Caco-2 (cell line): ENCODE measurements around the gene PIAS3. TPM values are rescaled to one million over a fixed set of nuclear protein-coding genes. Genes with fewer than 3 reads are reported as not detected.
A peak's percentile ranks its signal among the peaks of the same experiment; 100 is the strongest.
"Not testable (repeated sequence)": the region's sequence is repeated elsewhere in the genome, so short reads cannot be mapped to it uniquely, and the experiment has no call there.

Experiments used
- BruUV-seq: library from RNA; stranded (reverse); fragments of 400-500 nt; replicated peaks from 2 replicates; lab custom pipeline; 2021; lab: Mats Ljungman, UMichigan
- CTCF ChIA-PET: fragments of 300-600 bp; sonication (Branson Sonifier 250); formaldehyde crosslinking; loops from one replicate; lab custom pipeline; 2022; ENCODE audit warnings: antibody characterized with exemption; lab: Charles Lee
- POLR2A ChIA-PET: fragments of 300-600 bp; sonication (Branson Sonifier 250); formaldehyde crosslinking; loops from one replicate; lab custom pipeline; 2022; ENCODE audit warnings: antibody characterized with exemption; lab: Charles Lee
- DNase-seq, 2 experiments: peaks; one replicate each; pipeline versions ENCODE4 v3.0.0 to v3.0.0-alpha.2; 2020 to 2022
- H3K27me3 ChIP-seq: replicated peaks from 2 replicates; pipeline ENCODE4 v1.6.0; 2011; ENCODE audit warnings: low read length; ENCODE audit not compliant: control insufficient read depth, insufficient read depth
- H3K36me3 ChIP-seq: 2 replicates; pipeline ENCODE4 v1.5.1; 2011; ENCODE audit warnings: low read length; ENCODE audit not compliant: control insufficient read depth, insufficient read depth
- H3K4me1 ChIP-seq: fragments of 250-450 bp; sonication (Bioruptor Pico); 2 replicates; pipeline ENCODE4 v1.5.1; 2020; ENCODE audit warnings: mild to moderate bottlenecking
- H3K4me3 ChIP-seq: 2 replicates; pipeline ENCODE4 v1.5.1; 2011; ENCODE audit warnings: low read depth, mild to moderate bottlenecking, control low read depth, low read length
- H3K9me3 ChIP-seq: fragments of 250-450 bp; sonication (Bioruptor Pico); 2 replicates; pipeline ENCODE4 v1.5.1; 2020; ENCODE audit warnings: mild to moderate bottlenecking, moderate library complexity
- H3K27ac Mint-ChIP-seq: one replicate; pipeline ENCODE4 v1.8.0; 2022; ENCODE audit warnings: mixed read lengths; ENCODE audit not compliant: unreplicated experiment
- H3K27me3 Mint-ChIP-seq: one replicate; pipeline ENCODE4 v1.8.0; 2022; ENCODE audit warnings: mixed read lengths; ENCODE audit not compliant: insufficient read depth, unreplicated experiment
- H3K36me3 Mint-ChIP-seq: one replicate; pipeline ENCODE4 v1.8.0; 2022; ENCODE audit warnings: mild to moderate bottlenecking, mixed read lengths; ENCODE audit not compliant: insufficient read depth, unreplicated experiment
- H3K4me1 Mint-ChIP-seq: one replicate; pipeline ENCODE4 v1.8.0; 2022; ENCODE audit warnings: low read depth, mixed read lengths; ENCODE audit not compliant: unreplicated experiment
- H3K4me3 Mint-ChIP-seq: one replicate; pipeline ENCODE4 v1.8.0; 2022; ENCODE audit warnings: mild to moderate bottlenecking, moderate library complexity, mixed read lengths; ENCODE audit not compliant: unreplicated experiment
- H3K9me3 Mint-ChIP-seq: one replicate; pipeline ENCODE4 v1.8.0; 2022; ENCODE audit warnings: mixed read lengths; ENCODE audit not compliant: unreplicated experiment
- CTCF ChIP-seq, 2 experiments: fragments of 200-600 bp in 1 of 2; IDR thresholded peaks; 1 replicate in 1 of 2; 2 replicates in 1 of 2; pipeline versions ENCODE4 v1.5.1 to v1.8.0; 2011 to 2022; ENCODE audit warnings: antibody characterized with exemption in 1 of 2, control low read depth in 1 of 2, inconsistent platforms in 1 of 2, low read depth in 1 of 2, low read length in 1 of 2, mild to moderate bottlenecking in 1 of 2, moderate library complexity in 1 of 2; ENCODE audit not compliant: insufficient read depth in 1 of 2, severe bottlenecking in 1 of 2, unreplicated experiment in 1 of 2
- intact Hi-C: fragments of 100-400 bp; cut with micrococcal nuclease; formaldehyde crosslinking; loops from one replicate; pipeline ENCODE4 v1.10.0; 2022; ENCODE audit not compliant: unreplicated experiment
- total RNA-seq: library from RNA; stranded (reverse); gene quantifications from 2 replicates; pipeline ENCODE4 v1.2.3, GENCODE V29; 2022

Gene PIAS3
- total RNA-seq, 1 experiment from 2014 or later = 22.0 TPM

GRCh38 chr1:145837656-145838055, 21.2 kb downstream of the PIAS3 start:
- Histone ChIP-seq H3K4me3 (no peak overlapping the region), H3K27me3 (no peaks in the 10 kb centered on the region), H3K9me3 (no peaks in the 10 kb centered on the region), H3K36me3 (peaks cover 3% of the 10 kb centered on the region), H3K4me1 (no peaks in the 10 kb centered on the region)
- Mint-ChIP-seq H3K9me3 (no peaks in the 10 kb centered on the region), H3K27me3 (no peaks in the 10 kb centered on the region), H3K36me3 (peaks cover 79% of the 10 kb centered on the region), H3K4me3 (no peak overlapping the region), H3K27ac (no peak overlapping the region), H3K4me1 (no peaks in the 10 kb centered on the region)
- BruUV-seq = TSS peak; percentile 7
- DNase-seq = no peak
- ChIA-PET POLR2A (no interaction called here), CTCF (no interaction called here)
- TF ChIP-seq CTCF (IDR thresholded peaks at IDR 0.05; ENCODE audit: insufficient read depth in 1 of 2, low read depth in 1 of 2, low read length in 1 of 2, severe bottlenecking in 1 of 2, unreplicated experiment in 1 of 2) = no peak
- intact Hi-C loops = no loop called here

- peaks cover 86% of the 10 kb centered on the region for H3K36me3 Mint-ChIP-seq
- intact Hi-C loops = not testable (repeated sequence)
These were observed 28.1 kb downstream of the PIAS3 start for GRCh38 chr1:145830810-145831209.

GRCh38 chr1:145828367-145829026, 30.4 kb downstream of the PIAS3 start:
- POLR2A ChIA-PET = no interaction called here
- intact Hi-C loops = no loop called here
- Histone ChIP-seq H3K4me3 (no peak overlapping the region), H3K27me3 (no peaks in the 10 kb centered on the region), H3K4me1 (no peaks in the 10 kb centered on the region), H3K36me3 (peaks cover 3% of the 10 kb centered on the region; the same call in 1 of the 2 replicates), H3K9me3 (no peaks in the 10 kb centered on the region)
- no peak overlapping the region for H3K27ac Mint-ChIP-seq
- H3K27me3 Mint-ChIP-seq = no peaks in the 10 kb centered on the region
- DNase-seq = no peak
- H3K4me1 Mint-ChIP-seq = no peaks in the 10 kb centered on the region
- peaks cover 72% of the 10 kb centered on the region for H3K36me3 Mint-ChIP-seq
- CTCF ChIA-PET = no interaction called here
- TF ChIP-seq CTCF (IDR thresholded peaks at IDR 0.05; ENCODE audit: insufficient read depth in 1 of 2, low read depth in 1 of 2, low read length in 1 of 2, severe bottlenecking in 1 of 2, unreplicated experiment in 1 of 2) = no peak
- BruUV-seq = no TSS peak
- H3K4me3 Mint-ChIP-seq = no peak overlapping the region
- no peaks in the 10 kb centered on the region for H3K9me3 Mint-ChIP-seq

More at GRCh38 chr1:145830810-145831209, 28.1 kb downstream of the PIAS3 start:
- H3K9me3 ChIP-seq, DNase-seq, H3K27me3 ChIP-seq, H3K4me1 ChIP-seq, H3K27ac Mint-ChIP-seq, POLR2A ChIA-PET, H3K36me3 ChIP-seq, H3K4me1 Mint-ChIP-seq, H3K4me3 Mint-ChIP-seq, H3K9me3 Mint-ChIP-seq, BruUV-seq, H3K4me3 ChIP-seq, H3K27me3 Mint-ChIP-seq: not testable (repeated sequence)
- CTCF ChIA-PET = interaction anchor here (0.7 to 1.1 kb wide), 3 partner anchors 13 to 105 kb away, joined by 3 to 4 read pairs (median 4); partner anchors contain the start of gene NUDT17
